Transverse colon (tissue), 3 donors: ENCODE data around the gene CCBE1.

Experiments used
- CTCF ChIP-seq, 5 experiments: fragments of 200-600 bp in 3 of 5; fragments of 450-650 bp in 2 of 5; sonication (generic) in 3 of 5; IDR thresholded peaks; 1 replicate in 2 of 5; 2 replicates in 3 of 5; pipeline ENCODE4 v1.5.1; 2016 to 2017; ENCODE audit warnings: antibody characterized with exemption in 5 of 5, inconsistent platforms in 3 of 5, mild to moderate bottlenecking in 2 of 5, moderate library complexity in 1 of 5
- EP300 ChIP-seq: sonication (generic); formaldehyde crosslinking; IDR thresholded peaks from one replicate; pipeline ENCODE4 v1.6.1; 2017; ENCODE audit warnings: antibody characterized with exemption, low read depth
- POLR2A ChIP-seq: fragments of 450-650 bp; IDR thresholded peaks from one replicate; pipeline ENCODE4 v1.6.1; 2016; ENCODE audit warnings: antibody characterized with exemption, mild to moderate bottlenecking, moderate library complexity

DNA sequence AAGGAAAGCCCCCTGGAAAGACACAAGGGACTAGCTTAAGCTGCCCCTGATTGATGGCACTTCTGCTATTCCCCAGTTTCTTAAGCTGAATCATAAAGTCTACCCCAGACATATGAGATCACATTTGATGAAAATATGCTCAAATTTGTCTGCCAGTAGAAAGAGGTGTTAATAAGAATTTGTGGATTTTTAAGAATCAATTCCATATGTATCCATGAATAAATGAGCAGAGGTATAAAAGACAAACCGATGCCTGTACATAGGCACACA, 119.9 kb downstream of the CCBE1 start:
- no peak for TF ChIP-seq CTCF (IDR thresholded peaks at IDR 0.05)
- no peak for TF ChIP-seq POLR2A
- no peak for TF ChIP-seq EP300
